Transverse colon (tissue), 4 donors: ENCODE data around the gene SCGB1D2. TPM values are rescaled to one million over a fixed set of nuclear protein-coding genes. Genes with fewer than 3 reads are reported as not detected.
"Not testable (repeated sequence)": the region's sequence is repeated elsewhere in the genome, so short reads cannot be mapped to it uniquely, and the experiment has no call there.

Experiments
- DNase-seq: peaks from one replicate; pipeline ENCODE4 v3.0.0-alpha.2; 2019
- H3K27ac ChIP-seq, 4 donors: fragments of 200-600 bp; sonication (generic); 2 replicates each; pipeline ENCODE4 v1.5.1; 2016 to 2018; ENCODE audit warnings: inconsistent platforms in 4 of 4
- H3K27me3 ChIP-seq: fragments of 200-600 bp; sonication (generic); 2 replicates; pipeline ENCODE4 v1.5.1; 2017; ENCODE audit warnings: inconsistent platforms
- H3K36me3 ChIP-seq, 4 donors: fragments of 200-600 bp; sonication (generic); 2 replicates each; pipeline ENCODE4 v1.5.1; 2017 to 2019; ENCODE audit warnings: inconsistent platforms in 4 of 4
- H3K4me1 ChIP-seq, 4 donors: fragments of 200-600 bp; sonication (generic); 2 replicates each; pipeline ENCODE4 v1.5.1; 2017 to 2020; ENCODE audit warnings: inconsistent platforms in 4 of 4
- H3K4me3 ChIP-seq, 4 donors: fragments of 200-600 bp; sonication (generic); 1 replicate in 1 of 4; 2 replicates in 3 of 4; pipeline versions ENCODE4 v1.5.1 to v1.6.1; 2017 to 2019; ENCODE audit warnings: inconsistent platforms in 4 of 4
- H3K9me3 ChIP-seq, 2 donors: fragments of 200-600 bp; sonication (generic); 2 replicates each; pipeline ENCODE4 v1.5.1; 2017 to 2019; ENCODE audit warnings: inconsistent platforms in 2 of 2
- EP300 ChIP-seq: sonication (generic); formaldehyde crosslinking; IDR thresholded peaks from one replicate; pipeline ENCODE4 v1.6.1; 2017; ENCODE audit warnings: antibody characterized with exemption, low read depth
- POLR2A ChIP-seq: fragments of 450-650 bp; IDR thresholded peaks from one replicate; pipeline ENCODE4 v1.6.1; 2016; ENCODE audit warnings: antibody characterized with exemption, mild to moderate bottlenecking, moderate library complexity
- POLR2AphosphoS5 ChIP-seq, 3 donors: sonication (generic); formaldehyde crosslinking; IDR thresholded peaks; one replicate each; pipeline ENCODE4 v1.6.1; 2016; ENCODE audit warnings: antibody characterized with exemption in 3 of 3
- WGBS, 2 donors: methylation state at CpG; one replicate each; pipeline ENCODE4 v1.1.5; 2018; ENCODE audit warnings: low coverage in 1 of 2; 5-methylcytosine and 5-hydroxymethylcytosine counted together
- in situ Hi-C, 4 donors: fragments of 200-750 bp; cut with MboI; loops; one replicate each; pipeline versions ENCODE4 v1.15.0 to v1.15.1; 2017; ENCODE audit warnings: low sequenced_read_pairs in 3 of 4, low pct_ligation_motif_present in 1 of 4, low pct_unique_long_range_greater_than_20kb in 1 of 4
- intact Hi-C: fragments of 100-400 bp; cut with DNase I; formaldehyde crosslinking; loops from one replicate; pipeline ENCODE4 v1.15.1; 2023; ENCODE audit warnings: low total_unique reads
- total RNA-seq, 4 donors: library from RNA; depleted of rRNA; stranded (reverse); fragments of >200 nt; gene quantifications; one replicate each; pipeline ENCODE4 v1.1.0, GENCODE V29; 2016
- TF ChIP-seq, protein P1 (sequence below), 5 experiments: fragments of 200-600 bp in 3 of 5; fragments of 450-650 bp in 2 of 5; sonication (generic) in 3 of 5; IDR thresholded peaks; 1 replicate in 2 of 5; 2 replicates in 3 of 5; pipeline ENCODE4 v1.5.1; 2016 to 2017; ENCODE audit warnings: antibody characterized with exemption in 5 of 5, inconsistent platforms in 3 of 5, mild to moderate bottlenecking in 2 of 5, moderate library complexity in 1 of 5

Gene SCGB1D2, protein sequence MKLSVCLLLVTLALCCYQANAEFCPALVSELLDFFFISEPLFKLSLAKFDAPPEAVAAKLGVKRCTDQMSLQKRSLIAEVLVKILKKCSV
- not detected for total RNA-seq

- no peak within 1 kb of the TSS for H3K4me3 ChIP-seq
- no peaks in the 10 kb centered on the region for H3K9me3 ChIP-seq
- 0 to 20% methylated on average over 1 to 3 of the region's 3 CpGs for WGBS, 2 donors
- TF ChIP-seq EP300 = no peak
- TF ChIP-seq, protein P1, sequence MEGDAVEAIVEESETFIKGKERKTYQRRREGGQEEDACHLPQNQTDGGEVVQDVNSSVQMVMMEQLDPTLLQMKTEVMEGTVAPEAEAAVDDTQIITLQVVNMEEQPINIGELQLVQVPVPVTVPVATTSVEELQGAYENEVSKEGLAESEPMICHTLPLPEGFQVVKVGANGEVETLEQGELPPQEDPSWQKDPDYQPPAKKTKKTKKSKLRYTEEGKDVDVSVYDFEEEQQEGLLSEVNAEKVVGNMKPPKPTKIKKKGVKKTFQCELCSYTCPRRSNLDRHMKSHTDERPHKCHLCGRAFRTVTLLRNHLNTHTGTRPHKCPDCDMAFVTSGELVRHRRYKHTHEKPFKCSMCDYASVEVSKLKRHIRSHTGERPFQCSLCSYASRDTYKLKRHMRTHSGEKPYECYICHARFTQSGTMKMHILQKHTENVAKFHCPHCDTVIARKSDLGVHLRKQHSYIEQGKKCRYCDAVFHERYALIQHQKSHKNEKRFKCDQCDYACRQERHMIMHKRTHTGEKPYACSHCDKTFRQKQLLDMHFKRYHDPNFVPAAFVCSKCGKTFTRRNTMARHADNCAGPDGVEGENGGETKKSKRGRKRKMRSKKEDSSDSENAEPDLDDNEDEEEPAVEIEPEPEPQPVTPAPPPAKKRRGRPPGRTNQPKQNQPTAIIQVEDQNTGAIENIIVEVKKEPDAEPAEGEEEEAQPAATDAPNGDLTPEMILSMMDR (IDR thresholded peaks at IDR 0.05) = no peak
- TF ChIP-seq POLR2A = no peak
- no peak for TF ChIP-seq POLR2AphosphoS5 (IDR thresholded peaks at IDR 0.05)
- H3K4me1 ChIP-seq = no peaks in the 10 kb centered on the region
- in situ Hi-C loops = no loop called here
- H3K27ac ChIP-seq = no peak within 1 kb of the TSS
- intact Hi-C loops = no loop called here
- peaks cover 30% of the 10 kb centered on the region for H3K27me3 ChIP-seq
- no peaks in the 10 kb centered on the region for H3K36me3 ChIP-seq
- no peak for DNase-seq
Observed at GRCh38 chr11:62242021-62242420, at the start of gene SCGB1D2. Gene SCGB1D2, plus strand, starts transcription at chr11:62242239. Its CDS starts 69 bp downstream, at chr11:62242308.

- 52 to 86% methylated on average over 4 of the region's 4 CpGs for WGBS, 2 donors
- in situ Hi-C loops = no loop called here
Observed at GRCh38 chr11:62193952-62194351, 48.1 kb upstream of the SCGB1D2 start.

DNA sequence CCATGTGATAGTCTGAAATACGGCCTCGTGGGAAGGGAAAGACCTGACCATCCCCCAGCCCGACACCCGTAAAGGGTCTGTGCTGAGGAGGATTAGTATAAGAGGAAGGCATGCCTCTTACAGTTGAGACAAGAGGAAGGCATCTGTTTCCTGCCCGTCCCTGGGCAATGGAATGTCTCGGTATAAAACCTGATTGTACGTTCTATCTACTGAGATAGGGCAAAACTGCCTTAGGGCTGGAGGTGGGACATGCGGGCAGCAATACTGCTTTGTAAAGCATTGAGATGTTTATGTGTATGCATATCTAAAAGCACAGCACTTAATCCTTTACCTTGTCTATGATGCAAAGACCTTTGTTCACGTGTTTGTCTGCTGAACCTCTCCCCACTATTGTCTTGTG, 47.0 kb upstream of the SCGB1D2 start:
- WGBS, 2 donors = 22% methylated on average over 3 of the region's 9 CpGs; no CpG with 5 or more reads in 1 of the 2 donors
- H3K36me3 ChIP-seq, H3K27ac ChIP-seq, in situ Hi-C loops, H3K4me3 ChIP-seq, intact Hi-C loops, H3K9me3 ChIP-seq, H3K4me1 ChIP-seq, DNase-seq: not testable (repeated sequence)
- H3K27me3 ChIP-seq = peaks cover 54% of the 10 kb centered on the region

More at GRCh38 chr11:62193952-62194351, 48.1 kb upstream of the SCGB1D2 start:
- no peaks in the 10 kb centered on the region for H3K4me1 ChIP-seq
- TF ChIP-seq POLR2AphosphoS5 (IDR thresholded peaks at IDR 0.05) (no peak), EP300 (no peak), POLR2A (no peak)
- TF ChIP-seq, protein P1 (IDR thresholded peaks at IDR 0.05) = no peak
- no peaks in the 10 kb centered on the region for H3K9me3 ChIP-seq
- no peak overlapping the region for H3K4me3 ChIP-seq
- H3K36me3 ChIP-seq = no peaks in the 10 kb centered on the region
- no peak for DNase-seq
- peaks cover 48% of the 10 kb centered on the region for H3K27me3 ChIP-seq
- no peak overlapping the region for H3K27ac ChIP-seq
- intact Hi-C loops = no loop called here

GRCh38 chr11:62195945-62196344, 46.1 kb upstream of the SCGB1D2 start:
- H3K4me3 ChIP-seq = no peak overlapping the region
- in situ Hi-C loops (no loop called here), intact Hi-C loops (no loop called here)

GRCh38 chr11:62197400-62197799, 44.6 kb upstream of the SCGB1D2 start:
- DNase-seq, H3K4me3 ChIP-seq, H3K27ac ChIP-seq, in situ Hi-C loops, H3K36me3 ChIP-seq, intact Hi-C loops, H3K9me3 ChIP-seq, H3K4me1 ChIP-seq: not testable (repeated sequence)
- WGBS, 2 donors = 69% methylated on average over 2 of the region's 2 CpGs; no CpG with 5 or more reads in 1 of the 2 donors
- peaks cover 49% of the 10 kb centered on the region for H3K27me3 ChIP-seq

More at GRCh38 chr11:62195945-62196344, 46.1 kb upstream of the SCGB1D2 start:
- no peak for TF ChIP-seq EP300
- TF ChIP-seq, protein P1 (IDR thresholded peaks at IDR 0.05) = no peak
- TF ChIP-seq POLR2A = no peak
- no peak for TF ChIP-seq POLR2AphosphoS5 (IDR thresholded peaks at IDR 0.05)
- WGBS, 2 donors = 59 to 67% methylated on average over 1 to 7 of the region's 7 CpGs
- H3K4me1 ChIP-seq = no peaks in the 10 kb centered on the region
- no peak for DNase-seq
- H3K27ac ChIP-seq = no peak overlapping the region
- no peaks in the 10 kb centered on the region for H3K36me3 ChIP-seq
- H3K9me3 ChIP-seq = no peaks in the 10 kb centered on the region
- H3K27me3 ChIP-seq = peaks cover 49% of the 10 kb centered on the region
